Mesothelial cell of epicardium (in vitro differentiated cells): ENCODE measurements around the gene DISC1. TPM values are rescaled to one million over a fixed set of nuclear protein-coding genes. Genes with fewer than 3 reads are reported as not detected.

Experiments
- DNase-seq, 2 experiments: peaks; one replicate each; pipeline ENCODE4 v3.0.0; 2021; ENCODE audit warnings: low spot score in 2 of 2; ENCODE audit not compliant: unreplicated experiment in 2 of 2
- H3K27ac Mint-ChIP-seq: 2 replicates; pipeline ENCODE4 v1.8.0; 2021; ENCODE audit warnings: mixed read lengths
- H3K27me3 Mint-ChIP-seq: 2 replicates; pipeline ENCODE4 v1.8.0; 2021; ENCODE audit warnings: low read depth, mixed read lengths
- H3K36me3 Mint-ChIP-seq: 2 replicates; pipeline ENCODE4 v1.8.0; 2021; ENCODE audit warnings: mixed read lengths
- H3K4me1 Mint-ChIP-seq: 2 replicates; pipeline ENCODE4 v1.8.0; 2021; ENCODE audit warnings: mixed read lengths
- H3K4me3 Mint-ChIP-seq: 2 replicates; pipeline ENCODE4 v1.8.0; 2021; ENCODE audit warnings: mild to moderate bottlenecking, moderate library complexity, mixed read lengths
- H3K9me3 Mint-ChIP-seq: 2 replicates; pipeline ENCODE4 v1.8.0; 2021; ENCODE audit warnings: mixed read lengths
- CTCF ChIP-seq: fragments of 200-600 bp; sonication (generic); IDR thresholded peaks from one replicate; pipeline ENCODE4 v1.5.0; 2021; ENCODE audit warnings: antibody characterized with exemption; ENCODE audit not compliant: unreplicated experiment
- total RNA-seq: library from RNA; stranded (reverse); gene quantifications from 3 replicates; pipeline ENCODE4 v1.2.1, GENCODE V29; 2021

DISC1 gene
- total RNA-seq, 1 donor from 2014 or later: 9.1 TPM

GRCh38 chr1:231950331-231951128, 323.9 kb downstream of the DISC1 start:
- Mint-ChIP-seq H3K27me3 (peaks cover under 1% of the 10 kb centered on the region), H3K9me3 (peaks cover 17% of the 10 kb centered on the region), H3K27ac (peak overlapping the region; percentile 66), H3K4me3 (no peak overlapping the region), H3K36me3 (peaks cover 9% of the 10 kb centered on the region), H3K4me1 (peaks cover 28% of the 10 kb centered on the region)
- no peak for TF ChIP-seq CTCF
- no peak for DNase-seq

- Mint-ChIP-seq H3K27ac (no peak overlapping the region), H3K4me3 (no peak overlapping the region), H3K9me3 (peaks cover 18% of the 10 kb centered on the region), H3K36me3 (peaks cover 10% of the 10 kb centered on the region), H3K27me3 (no peaks in the 10 kb centered on the region), H3K4me1 (peaks cover 28% of the 10 kb centered on the region)
- DNase-seq: no peak
- no peak for TF ChIP-seq CTCF
Observed at GRCh38 chr1:231951374-231951773, 324.8 kb downstream of the DISC1 start.

GRCh38 chr1:231952154-231952553, 325.6 kb downstream of the DISC1 start:
- peaks cover 12% of the 10 kb centered on the region for H3K9me3 Mint-ChIP-seq
- no peak for TF ChIP-seq CTCF
- H3K4me1 Mint-ChIP-seq: peaks cover 28% of the 10 kb centered on the region
- no peak overlapping the region for H3K27ac Mint-ChIP-seq
- DNase-seq: no peak
- no peaks in the 10 kb centered on the region for H3K27me3 Mint-ChIP-seq
- peaks cover 9% of the 10 kb centered on the region for H3K36me3 Mint-ChIP-seq
- no peak overlapping the region for H3K4me3 Mint-ChIP-seq

- peaks cover 2% of the 10 kb centered on the region for H3K27me3 Mint-ChIP-seq
Observed at GRCh38 chr1:231953660-231954059, 327.1 kb downstream of the DISC1 start.

GRCh38 chr1:231954751-231955150, 328.2 kb downstream of the DISC1 start:
- peaks cover 3% of the 10 kb centered on the region for H3K36me3 Mint-ChIP-seq
- H3K9me3 Mint-ChIP-seq: peaks cover 4% of the 10 kb centered on the region
- no peak for TF ChIP-seq CTCF
- no peak overlapping the region for H3K27ac Mint-ChIP-seq
- H3K27me3 Mint-ChIP-seq: peaks cover 2% of the 10 kb centered on the region
- H3K4me3 Mint-ChIP-seq: no peak overlapping the region
- DNase-seq: no peak
- H3K4me1 Mint-ChIP-seq: peaks cover 27% of the 10 kb centered on the region

More at GRCh38 chr1:231953660-231954059, 327.1 kb downstream of the DISC1 start:
- peaks cover 4% of the 10 kb centered on the region for H3K9me3 Mint-ChIP-seq
- peaks cover 28% of the 10 kb centered on the region for H3K4me1 Mint-ChIP-seq
- no peak for DNase-seq
- H3K4me3 Mint-ChIP-seq: no peak overlapping the region
- H3K36me3 Mint-ChIP-seq: peaks cover 3% of the 10 kb centered on the region
- no peak overlapping the region for H3K27ac Mint-ChIP-seq
- TF ChIP-seq CTCF: no peak
